PC-3 (cell line): ENCODE measurements around the gene EZR. TPM values are rescaled to one million over a fixed set of nuclear protein-coding genes. Genes with fewer than 3 reads are reported as not detected.

ENCODE experiments used
- ATAC-seq: fragments of 200-7000 bp; cut with Tn5 transposase; 2 replicates; pipeline ENCODE4 v1.9.1; 2020; ENCODE audit warnings: mild to moderate bottlenecking, moderate library complexity
- BruUV-seq: library from RNA; stranded (reverse); fragments of 400-500 nt; replicated peaks from 2 replicates; lab custom pipeline; 2021; lab: Mats Ljungman, UMichigan
- CTCF ChIA-PET: fragments of 300-600 bp; sonication (Branson Sonifier 250); formaldehyde crosslinking; loops from one replicate; lab custom pipeline; 2022; ENCODE audit warnings: antibody characterized with exemption; lab: Charles Lee
- POLR2A ChIA-PET: fragments of 300-600 bp; sonication (Branson Sonifier 250); formaldehyde crosslinking; loops from one replicate; lab custom pipeline; 2022; ENCODE audit warnings: antibody characterized with exemption; ENCODE audit not compliant: unreplicated experiment; lab: Charles Lee
- DNase-seq: peaks from one replicate; pipeline ENCODE4 v3.0.0-alpha.2; 2015
- H2AFZ ChIP-seq: fragments of 300-600 bp; sonication (generic); 2 replicates; pipeline ENCODE4 v1.6.0; 2016; ENCODE audit warnings: antibody characterized with exemption, low read length
- H3F3A ChIP-seq: fragments of 300-600 bp; sonication (generic); one replicate; pipeline ENCODE4 v1.6.0; 2017; ENCODE audit warnings: antibody characterized with exemption, low read length, control low read depth, mild to moderate bottlenecking; ENCODE audit not compliant: unreplicated experiment
- H3K27ac ChIP-seq: fragments of 300-600 bp; sonication (generic); 2 replicates; pipeline ENCODE4 v1.5.1; 2016; ENCODE audit warnings: mild to moderate bottlenecking, low read length
- H3K27me3 ChIP-seq: fragments of 300-600 bp; sonication (generic); 2 replicates; pipeline ENCODE4 v1.6.1; 2016; ENCODE audit warnings: low read length, mixed read lengths
- H3K36me3 ChIP-seq: fragments of 300-600 bp; sonication (generic); 2 replicates; pipeline ENCODE4 v1.6.1; 2016; ENCODE audit warnings: low read depth, mixed run types, low read length, mixed read lengths
- H3K4me1 ChIP-seq: fragments of 300-600 bp; sonication (generic); 2 replicates; pipeline ENCODE4 v1.5.1; 2016; ENCODE audit warnings: low read length; ENCODE audit not compliant: insufficient read depth
- H3K4me2 ChIP-seq: fragments of 300-600 bp; sonication (generic); 2 replicates; pipeline ENCODE4 v1.6.0; 2016; ENCODE audit warnings: low read length
- H3K4me3 ChIP-seq: fragments of 300-600 bp; sonication (generic); 2 replicates; pipeline ENCODE4 v1.5.1; 2016; ENCODE audit warnings: mild to moderate bottlenecking, low read length, mixed read lengths
- H3K79me2 ChIP-seq: fragments of 300-600 bp; sonication (generic); 2 replicates; pipeline ENCODE4 v1.6.1; 2017; ENCODE audit warnings: low read length, mixed read lengths
- H3K9ac ChIP-seq: fragments of 300-600 bp; sonication (generic); 2 replicates; pipeline ENCODE4 v1.6.0; 2016; ENCODE audit warnings: mild to moderate bottlenecking, low read length
- H3K9me2 ChIP-seq: fragments of 300-600 bp; sonication (generic); replicated peaks from 2 replicates; pipeline ENCODE4 v1.6.1; 2016; ENCODE audit warnings: mixed run types, low read length, mixed read lengths
- H3K9me3 ChIP-seq: fragments of 300-600 bp; sonication (generic); 2 replicates; pipeline ENCODE4 v1.6.1; 2016; ENCODE audit warnings: low read length, mixed read lengths
- H4K20me1 ChIP-seq: fragments of 300-600 bp; sonication (generic); 2 replicates; pipeline ENCODE4 v1.6.1; 2016; ENCODE audit warnings: low read length, mixed read lengths
- EZH2 ChIP-seq: fragments of 300-600 bp; sonication (generic); IDR thresholded peaks from one replicate; pipeline ENCODE4 v1.6.1; 2017; ENCODE audit warnings: antibody characterized with exemption, mild to moderate bottlenecking, low read length; ENCODE audit not compliant: unreplicated experiment
- EZH2phosphoT487 ChIP-seq: fragments of 300-600 bp; sonication (generic); IDR thresholded peaks from 2 replicates; pipeline ENCODE4 v1.6.1; 2018; ENCODE audit warnings: mild to moderate bottlenecking, antibody characterized with exemption, low read length, borderline replicate concordance
- intact Hi-C: fragments of 100-400 bp; cut with micrococcal nuclease; formaldehyde crosslinking; loops from 2 replicates; pipeline ENCODE4 v1.9.0; 2023
- total RNA-seq: library from RNA; depleted of rRNA; stranded (reverse); fragments of >200 nt; gene quantifications from 2 replicates; pipeline ENCODE4 v1.2.3, GENCODE V29; 2014
- TF ChIP-seq, protein P1 (sequence below): fragments of 300-600 bp; sonication (generic); conservative IDR thresholded peaks from 2 replicates; pipeline ENCODE4 v1.5.1; 2017; ENCODE audit warnings: antibody characterized with exemption, low read depth, mild to moderate bottlenecking, low read length

Gene EZR
- total RNA-seq, 1 experiment from 2014 or later, result 182 TPM

DNA sequence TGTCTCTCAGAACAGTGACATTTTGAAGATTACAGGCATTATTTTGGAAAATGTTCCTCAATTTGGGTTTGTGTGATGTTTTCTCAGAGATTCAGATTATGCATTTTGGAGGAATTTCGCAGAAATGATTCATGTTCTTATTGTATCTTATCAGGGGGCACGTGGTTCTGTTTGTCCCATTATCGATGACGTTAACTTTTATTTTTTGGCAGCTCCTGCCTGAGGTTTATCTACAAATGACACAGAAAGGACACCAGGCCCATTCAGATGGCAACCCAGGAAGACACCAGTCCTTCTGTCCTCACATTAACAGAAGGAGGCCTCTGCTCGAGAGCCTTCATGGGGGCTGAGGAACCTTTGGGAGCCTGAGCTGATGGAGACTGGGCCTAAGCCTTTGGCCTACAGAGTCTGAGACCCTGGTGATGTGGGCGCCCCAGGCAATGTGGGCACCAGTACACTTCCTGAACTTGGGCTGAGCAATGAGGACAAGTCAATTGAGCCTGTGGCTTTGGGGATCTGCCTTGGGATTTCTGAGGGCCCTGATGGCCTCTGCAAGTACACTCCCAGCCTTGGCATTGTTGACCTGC, 41.2 kb upstream of the EZR start:
- H3K27me3 ChIP-seq, result no peaks in the 10 kb centered on the region
- H3K79me2 ChIP-seq, result no peaks in the 10 kb centered on the region
- ATAC-seq, result no peak
- H2AFZ ChIP-seq, result no peak overlapping the region
- TF ChIP-seq EZH2phosphoT487, result no peak
- TF ChIP-seq, protein P1, sequence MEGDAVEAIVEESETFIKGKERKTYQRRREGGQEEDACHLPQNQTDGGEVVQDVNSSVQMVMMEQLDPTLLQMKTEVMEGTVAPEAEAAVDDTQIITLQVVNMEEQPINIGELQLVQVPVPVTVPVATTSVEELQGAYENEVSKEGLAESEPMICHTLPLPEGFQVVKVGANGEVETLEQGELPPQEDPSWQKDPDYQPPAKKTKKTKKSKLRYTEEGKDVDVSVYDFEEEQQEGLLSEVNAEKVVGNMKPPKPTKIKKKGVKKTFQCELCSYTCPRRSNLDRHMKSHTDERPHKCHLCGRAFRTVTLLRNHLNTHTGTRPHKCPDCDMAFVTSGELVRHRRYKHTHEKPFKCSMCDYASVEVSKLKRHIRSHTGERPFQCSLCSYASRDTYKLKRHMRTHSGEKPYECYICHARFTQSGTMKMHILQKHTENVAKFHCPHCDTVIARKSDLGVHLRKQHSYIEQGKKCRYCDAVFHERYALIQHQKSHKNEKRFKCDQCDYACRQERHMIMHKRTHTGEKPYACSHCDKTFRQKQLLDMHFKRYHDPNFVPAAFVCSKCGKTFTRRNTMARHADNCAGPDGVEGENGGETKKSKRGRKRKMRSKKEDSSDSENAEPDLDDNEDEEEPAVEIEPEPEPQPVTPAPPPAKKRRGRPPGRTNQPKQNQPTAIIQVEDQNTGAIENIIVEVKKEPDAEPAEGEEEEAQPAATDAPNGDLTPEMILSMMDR, result no peak
- no peak for TF ChIP-seq EZH2
- no peaks in the 10 kb centered on the region for H3K4me1 ChIP-seq
- H3K27ac ChIP-seq, result no peak overlapping the region
- H3K9me2 ChIP-seq, result no peaks in the 10 kb centered on the region
- no peaks in the 10 kb centered on the region for H3F3A ChIP-seq
- no peak for DNase-seq
- BruUV-seq, result no TSS peak
- intact Hi-C loops, result no loop called here
- 0 out of 2 replicates have a peak, but pooled peaks cover 4% of the 10 kb centered on the region for H3K9me3 ChIP-seq
- H4K20me1 ChIP-seq, result no peaks in the 10 kb centered on the region
- H3K4me3 ChIP-seq, result no peak overlapping the region
- no peak overlapping the region for H3K4me2 ChIP-seq
- no peaks in the 10 kb centered on the region for H3K36me3 ChIP-seq
- ChIA-PET CTCF (no interaction called here), POLR2A (no interaction called here)
- H3K9ac ChIP-seq, result no peak overlapping the region

DNA sequence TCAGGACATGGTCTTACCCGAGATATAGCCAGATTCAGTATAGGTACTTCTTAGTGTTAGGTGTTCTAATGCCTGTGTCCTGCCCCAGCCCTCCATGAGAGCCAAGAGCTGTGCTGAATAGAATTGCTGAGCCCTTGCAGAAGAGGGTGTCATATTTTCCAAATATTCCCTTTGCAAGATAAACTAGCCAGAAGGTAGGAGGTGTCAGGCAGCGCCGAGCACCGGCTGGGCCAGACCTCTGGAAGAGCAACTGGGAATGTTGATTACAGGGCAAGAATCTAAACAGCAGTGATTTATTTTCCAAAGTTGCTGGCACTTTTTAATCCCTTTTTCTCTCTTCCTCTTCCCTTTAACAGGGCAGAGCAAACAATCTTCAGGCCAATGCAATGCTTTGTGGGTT, 37.1 kb upstream of the EZR start:
- Histone ChIP-seq H2AFZ (no peak overlapping the region), H3K4me2 (no peak overlapping the region), H3K4me1 (peaks cover 33% of the 10 kb centered on the region), H3F3A (no peaks in the 10 kb centered on the region), H3K9me2 (no peaks in the 10 kb centered on the region), H3K9ac (no peak overlapping the region), H3K9me3 (no peaks in the 10 kb centered on the region), H3K79me2 (peaks cover 11% of the 10 kb centered on the region), H3K4me3 (no peak overlapping the region), H3K27me3 (no peaks in the 10 kb centered on the region), H3K27ac (no peak overlapping the region), H4K20me1 (no peaks in the 10 kb centered on the region), H3K36me3 (no peaks in the 10 kb centered on the region)
- no TSS peak for BruUV-seq
- CTCF ChIA-PET, result no interaction called here
- POLR2A ChIA-PET, result no interaction called here
- intact Hi-C loops, result loop anchor here (10.0 kb wide), 1 partner anchor 59 kb away; no protein-coding TSS in a partner anchor
- DNase-seq (no peak), ATAC-seq (no peak)
- TF ChIP-seq, protein P1, result no peak
- TF ChIP-seq EZH2phosphoT487, result no peak
- no peak for TF ChIP-seq EZH2
